Stimulated activated CD4-positive, alpha-beta T cell treated with anti-CD3 and anti-CD28 coated beads, Interleukin-1b, Interleukin-23, amount 100 ng/mL, for 4 hours (primary cell): Measurements from ENCODE around the gene GUCA2B.
A peak's percentile ranks its signal among the peaks of the same experiment; 100 is the strongest.

ENCODE experiments used
- DNase-seq, 2 donors: peaks; one replicate each; pipeline ENCODE4 v3.0.0-alpha.2; 2020; ENCODE audit warnings: low read depth in 2 of 2

The GUCA2B gene

GRCh38 chr1:42167611-42168390, 14.6 kb downstream of the GUCA2B start:
- DNase-seq: no peak

GRCh38 chr1:42168391-42168670, 15.1 kb downstream of the GUCA2B start:
- DNase-seq: no peak

DNA sequence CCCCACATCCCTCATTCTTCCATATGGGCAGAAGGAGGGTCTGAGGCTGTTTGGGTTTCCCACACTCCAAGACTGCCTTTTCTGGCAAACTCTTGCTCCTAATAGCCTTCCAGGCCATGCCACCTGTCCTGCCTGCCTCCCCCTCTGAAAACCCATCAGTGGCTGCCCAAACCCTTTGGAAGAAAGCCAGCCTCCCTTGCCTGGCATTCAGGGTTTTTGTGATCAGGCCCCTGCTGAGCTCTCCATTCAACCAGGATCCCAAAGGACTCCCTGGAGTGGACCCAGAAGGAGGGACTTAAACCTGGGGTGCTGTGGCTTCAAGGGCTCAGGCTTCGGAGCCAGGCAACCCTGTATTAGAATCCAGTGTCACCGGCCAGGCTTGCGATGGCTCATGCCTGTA, 15.6 kb downstream of the GUCA2B start:
- no peak for DNase-seq

GRCh38 chr1:42170779-42171621, 17.8 kb downstream of the GUCA2B start:
- DNase-seq: no peak

- no peak for DNase-seq
Observed at GRCh38 chr1:42171679-42172266, 18.6 kb downstream of the GUCA2B start.

GRCh38 chr1:42172381-42173133, 19.3 kb downstream of the GUCA2B start:
- no peak for DNase-seq

DNA sequence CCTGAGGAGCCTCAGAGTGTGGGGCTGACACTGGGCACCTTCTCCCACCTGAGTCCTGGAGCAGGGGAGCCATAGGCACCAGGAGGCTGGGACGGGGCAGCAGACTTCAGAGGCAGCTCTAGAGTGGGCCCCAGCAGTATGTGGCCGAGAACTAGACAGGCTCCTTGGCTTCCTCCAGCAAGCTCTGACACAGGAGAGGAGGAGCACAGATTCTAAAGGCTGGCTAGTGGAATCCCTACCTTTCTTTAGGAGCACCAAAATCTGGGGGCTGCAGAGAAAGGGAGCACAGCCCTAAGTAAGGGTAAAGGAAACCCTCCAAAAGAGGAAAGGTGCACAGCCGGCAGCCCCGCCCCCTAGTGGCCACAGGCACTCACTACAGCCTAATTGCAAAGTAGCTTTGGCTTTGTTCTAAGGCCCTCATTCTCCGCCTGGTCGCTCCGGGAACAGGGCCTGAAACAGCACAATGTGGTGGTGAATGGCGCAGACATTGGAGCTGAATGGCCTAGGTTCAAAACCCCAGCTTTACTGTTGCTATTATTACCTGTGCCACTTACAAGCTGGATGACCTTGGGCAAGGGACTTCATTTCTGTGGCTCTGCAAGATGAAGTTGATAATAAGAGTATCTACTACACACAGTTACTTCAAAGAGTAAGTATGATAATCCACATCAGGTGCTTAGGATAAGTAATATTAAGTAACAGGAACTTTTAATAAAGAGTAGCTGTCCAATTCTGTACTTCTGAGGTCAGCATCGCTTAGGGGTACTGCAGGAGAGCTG, 20.1 kb downstream of the GUCA2B start:
- DNase-seq: peak; percentile 62 to 63

DNA sequence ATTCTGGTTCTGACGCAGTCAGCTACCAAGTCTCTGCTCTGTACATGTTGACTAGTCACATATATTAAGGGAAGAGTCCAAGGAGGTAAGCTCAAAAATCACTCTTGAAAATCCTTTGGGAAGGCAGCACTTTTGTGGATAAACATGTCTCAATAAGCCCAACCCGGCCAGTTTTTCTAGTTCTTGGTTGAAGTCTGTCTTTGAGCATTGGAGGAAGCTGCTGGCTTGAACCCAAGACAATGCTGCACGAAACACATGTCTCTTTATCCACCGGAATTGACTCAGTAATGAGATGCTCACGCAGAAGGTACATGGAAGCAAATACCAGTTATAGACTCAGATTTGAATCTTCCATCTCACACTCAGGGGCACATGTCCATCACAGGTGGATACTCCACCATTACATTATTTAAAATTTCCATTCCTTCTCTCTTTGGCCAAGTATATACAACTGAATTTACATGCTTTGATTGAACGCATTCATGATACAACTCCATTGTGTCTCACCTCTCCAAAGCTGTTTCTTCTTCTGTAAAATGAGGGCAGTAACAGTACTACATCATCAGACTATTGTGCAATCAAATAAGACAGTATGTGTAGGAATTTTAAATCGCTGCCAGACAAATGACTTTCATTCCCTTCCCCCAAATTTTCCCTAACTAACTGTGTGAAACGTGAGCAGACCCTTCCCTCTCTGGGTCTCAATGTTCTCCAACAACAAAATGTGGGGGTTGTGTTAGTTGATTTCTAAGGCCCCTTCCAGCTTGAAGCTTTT, 20.9 kb downstream of the GUCA2B start:
- DNase-seq: no peak

DNA sequence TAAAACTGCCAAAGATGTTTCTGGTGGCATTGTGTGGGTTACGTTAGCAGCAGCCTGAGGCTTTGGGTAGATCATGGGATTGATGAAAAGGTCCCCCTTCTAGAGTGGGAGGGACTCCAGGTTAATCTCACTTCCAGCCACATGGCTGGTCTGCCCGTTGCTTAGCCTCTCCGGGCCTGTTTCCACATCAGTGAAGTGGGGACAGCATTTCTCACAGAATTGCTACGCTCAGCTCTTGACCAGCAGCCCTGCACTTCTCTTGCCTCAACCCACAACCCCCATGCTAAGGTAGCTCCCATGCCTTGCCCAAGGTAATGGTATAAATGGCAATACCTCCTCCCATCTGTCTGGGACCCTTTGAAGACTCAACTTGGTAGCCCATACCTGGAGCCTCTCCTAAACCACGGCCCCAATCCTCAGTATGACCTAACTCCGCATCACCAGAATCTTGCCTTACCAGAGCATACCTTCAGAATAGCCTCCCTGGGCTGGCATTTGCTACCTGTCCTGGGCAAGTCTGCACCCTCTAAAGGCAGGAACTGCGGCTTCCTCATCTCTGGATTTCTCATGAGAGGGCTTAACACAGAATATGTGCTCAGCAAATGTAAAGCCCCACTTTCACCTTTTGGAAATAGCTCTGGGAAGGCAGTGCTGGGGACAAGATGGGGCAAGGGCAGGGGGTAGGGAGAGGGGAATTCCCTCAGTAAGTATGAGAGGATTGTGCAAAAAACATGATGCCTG, 22.3 kb downstream of the GUCA2B start:
- no peak for DNase-seq

DNA sequence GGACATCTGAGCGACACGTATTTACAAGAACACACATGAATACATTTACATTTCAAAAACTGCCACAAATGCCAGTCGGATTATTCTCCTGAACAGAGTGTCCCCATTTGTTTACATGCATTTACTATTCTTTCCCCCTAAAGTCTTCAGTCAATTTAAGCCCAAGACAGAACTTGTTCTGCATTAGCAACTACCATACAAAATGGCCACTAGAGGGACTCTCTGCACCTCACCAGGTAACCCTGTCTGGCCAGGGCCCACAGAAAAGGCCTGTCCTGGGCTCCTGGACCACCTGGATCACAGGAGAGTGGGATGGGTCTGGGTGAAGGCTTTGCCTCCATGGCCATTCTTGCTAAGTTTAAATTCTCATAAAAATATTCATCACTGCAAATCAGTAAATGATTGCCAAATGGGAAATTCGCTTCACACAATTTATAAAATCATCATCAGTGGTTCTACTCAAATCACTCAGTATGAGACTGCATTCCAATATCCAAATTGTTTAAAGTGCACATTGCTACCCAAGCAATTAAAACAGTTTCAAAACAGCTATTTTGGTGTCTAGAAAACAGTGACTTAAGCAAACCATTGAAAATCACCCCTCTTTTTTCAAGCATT, 23.8 kb downstream of the GUCA2B start:
- DNase-seq: no peak

- DNase-seq: no peak
Observed at GRCh38 chr1:42177541-42177981, 24.4 kb downstream of the GUCA2B start.

DNA sequence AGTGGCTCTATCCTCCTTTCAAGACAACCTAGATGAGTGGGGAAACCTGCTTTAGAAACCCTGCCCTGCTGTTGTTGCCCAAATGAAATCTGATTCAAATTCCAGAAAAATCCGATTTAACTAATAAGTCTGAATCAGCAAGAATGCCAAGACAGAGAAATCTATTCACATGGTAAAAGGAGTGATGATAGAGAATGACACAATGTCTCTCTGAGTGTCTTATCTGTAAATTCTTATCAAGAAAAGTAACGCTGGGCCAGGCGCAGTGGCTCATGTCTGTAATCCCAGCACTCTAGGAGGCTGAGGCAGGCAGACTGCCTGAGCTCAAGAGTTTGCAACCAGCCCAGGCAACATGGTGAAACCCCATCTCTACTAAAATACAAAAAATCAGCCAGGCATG, 25.0 kb downstream of the GUCA2B start:
- no peak for DNase-seq

GRCh38 chr1:42179275-42179674, 26.1 kb downstream of the GUCA2B start:
- DNase-seq: no peak

DNA sequence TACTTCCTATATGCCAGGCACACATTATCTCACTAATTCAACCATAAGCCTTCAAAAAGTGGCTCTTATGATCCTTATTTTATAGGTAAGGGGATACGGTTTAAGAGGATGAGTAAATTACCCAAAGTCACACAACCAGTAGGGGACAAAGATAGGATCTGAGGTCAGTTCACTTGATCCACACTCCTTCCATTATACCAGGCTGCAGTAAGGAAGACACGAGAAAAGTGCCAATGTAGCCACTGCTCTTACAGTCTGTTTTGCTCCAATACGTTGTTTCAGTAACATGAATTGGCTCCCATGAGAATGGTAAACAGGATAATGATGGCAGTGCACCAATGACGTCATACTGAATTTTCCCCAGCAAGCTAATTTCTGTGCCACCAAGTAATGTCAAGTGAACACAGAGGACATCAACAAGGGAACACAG, 26.7 kb downstream of the GUCA2B start:
- no peak for DNase-seq

DNA sequence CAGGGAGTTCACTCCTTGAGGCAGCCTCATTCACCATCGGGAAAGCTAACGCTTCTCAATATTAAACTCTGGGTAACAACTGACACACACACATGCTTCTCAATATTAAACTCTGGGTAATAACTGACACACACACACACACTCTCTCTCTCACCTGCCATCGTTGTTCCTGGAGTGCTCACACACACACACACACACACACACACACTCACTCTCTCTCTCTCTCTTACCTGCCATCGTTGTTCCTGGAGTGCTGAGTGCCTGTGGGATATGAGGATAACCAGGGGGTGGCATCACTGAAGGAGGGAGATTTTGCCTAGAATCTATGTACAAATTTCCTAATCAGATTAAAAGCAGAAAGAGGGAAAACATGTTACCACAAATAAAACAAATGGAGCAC, 28.5 kb downstream of the GUCA2B start:
- no peak for DNase-seq

- no peak for DNase-seq
Observed at GRCh38 chr1:42183210-42183956, 30.2 kb downstream of the GUCA2B start.

- DNase-seq: no peak
Observed at GRCh38 chr1:42183957-42184268, 30.7 kb downstream of the GUCA2B start.

GRCh38 chr1:42184616-42185015, 31.4 kb downstream of the GUCA2B start:
- DNase-seq: no peak

DNA sequence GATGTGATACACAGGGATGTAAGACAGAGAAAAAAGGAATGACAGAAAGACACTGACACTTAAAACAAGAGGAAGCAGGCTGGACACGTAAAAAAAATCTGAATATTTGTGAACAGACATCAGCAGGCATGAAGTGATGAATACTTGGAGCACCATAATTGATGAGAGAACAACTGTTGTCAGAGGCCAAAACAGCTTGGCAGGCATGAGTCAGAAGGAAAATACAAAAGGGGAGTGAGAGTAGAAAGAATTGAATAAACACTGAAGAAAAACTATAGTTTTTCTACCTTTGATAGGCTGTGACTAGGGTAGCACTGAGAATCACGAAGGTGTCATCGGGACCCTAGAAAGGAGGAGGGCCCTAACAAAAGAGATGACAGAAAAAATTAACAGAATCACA, 32.9 kb downstream of the GUCA2B start:
- DNase-seq: no peak
